ENCODE measurements around the gene AMFR. TPM values are rescaled to one million over a fixed set of nuclear protein-coding genes. Genes with fewer than 3 reads are reported as not detected.

The AMFR gene
- total RNA-seq, 1 donor from 2014 or later: 69.9 TPM

DNA sequence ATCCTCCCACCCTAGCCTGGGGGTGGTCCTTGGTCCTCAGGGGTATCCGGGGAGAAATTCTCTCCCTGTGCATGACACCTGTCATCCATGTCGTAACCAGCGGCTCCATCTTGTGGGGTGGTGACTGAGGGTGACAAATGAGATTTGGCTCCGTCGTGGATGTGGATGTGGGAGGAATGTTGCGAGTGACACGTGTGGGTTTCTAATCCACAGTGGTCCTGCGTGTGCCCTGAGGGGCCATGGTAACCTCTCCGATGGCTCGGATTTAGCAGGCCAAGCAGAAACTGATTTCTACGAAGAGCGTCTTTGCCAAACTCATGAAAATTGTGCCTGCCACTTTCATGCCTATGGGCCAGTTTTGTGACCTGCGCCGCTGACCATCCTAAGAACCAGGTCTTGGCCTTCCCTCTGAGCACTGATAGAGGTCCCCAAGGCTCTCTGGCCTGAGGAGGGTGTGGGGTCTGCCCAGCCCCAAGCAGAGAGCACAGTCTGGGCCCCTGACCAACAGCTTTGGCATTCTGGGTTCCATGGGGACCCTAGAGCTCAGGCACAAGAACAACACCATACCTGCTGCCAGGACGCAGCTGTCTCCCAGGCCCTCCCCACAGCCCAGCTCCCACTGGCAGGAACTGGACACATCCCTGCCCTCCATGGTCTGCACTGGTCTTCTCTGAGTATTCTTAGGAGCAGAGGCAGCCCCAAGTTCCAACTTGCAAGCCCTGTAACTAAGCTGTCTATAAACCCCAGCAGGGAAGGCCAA, 79.0 kb downstream of the AMFR start:
- Mint-ChIP-seq H3K36me3 (ENCODE audit: unreplicated experiment) (peaks cover 8% of the 10 kb centered on the region), H3K9me3 (ENCODE audit: unreplicated experiment) (peaks cover 20% of the 10 kb centered on the region), H3K27me3 (ENCODE audit: unreplicated experiment) (peaks cover 24% of the 10 kb centered on the region), H3K27ac (ENCODE audit: unreplicated experiment) (peak overlapping the region; percentile 29), H3K4me1 (ENCODE audit: low read depth, unreplicated experiment) (peaks cover 14% of the 10 kb centered on the region), H3K4me3 (ENCODE audit: unreplicated experiment) (no peak overlapping the region)
- TF ChIP-seq, protein P1, sequence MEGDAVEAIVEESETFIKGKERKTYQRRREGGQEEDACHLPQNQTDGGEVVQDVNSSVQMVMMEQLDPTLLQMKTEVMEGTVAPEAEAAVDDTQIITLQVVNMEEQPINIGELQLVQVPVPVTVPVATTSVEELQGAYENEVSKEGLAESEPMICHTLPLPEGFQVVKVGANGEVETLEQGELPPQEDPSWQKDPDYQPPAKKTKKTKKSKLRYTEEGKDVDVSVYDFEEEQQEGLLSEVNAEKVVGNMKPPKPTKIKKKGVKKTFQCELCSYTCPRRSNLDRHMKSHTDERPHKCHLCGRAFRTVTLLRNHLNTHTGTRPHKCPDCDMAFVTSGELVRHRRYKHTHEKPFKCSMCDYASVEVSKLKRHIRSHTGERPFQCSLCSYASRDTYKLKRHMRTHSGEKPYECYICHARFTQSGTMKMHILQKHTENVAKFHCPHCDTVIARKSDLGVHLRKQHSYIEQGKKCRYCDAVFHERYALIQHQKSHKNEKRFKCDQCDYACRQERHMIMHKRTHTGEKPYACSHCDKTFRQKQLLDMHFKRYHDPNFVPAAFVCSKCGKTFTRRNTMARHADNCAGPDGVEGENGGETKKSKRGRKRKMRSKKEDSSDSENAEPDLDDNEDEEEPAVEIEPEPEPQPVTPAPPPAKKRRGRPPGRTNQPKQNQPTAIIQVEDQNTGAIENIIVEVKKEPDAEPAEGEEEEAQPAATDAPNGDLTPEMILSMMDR (IDR thresholded peaks at IDR 0.05; ENCODE audit: partially characterized antibody, unreplicated experiment): no peak
- no peak for DNase-seq

DNA sequence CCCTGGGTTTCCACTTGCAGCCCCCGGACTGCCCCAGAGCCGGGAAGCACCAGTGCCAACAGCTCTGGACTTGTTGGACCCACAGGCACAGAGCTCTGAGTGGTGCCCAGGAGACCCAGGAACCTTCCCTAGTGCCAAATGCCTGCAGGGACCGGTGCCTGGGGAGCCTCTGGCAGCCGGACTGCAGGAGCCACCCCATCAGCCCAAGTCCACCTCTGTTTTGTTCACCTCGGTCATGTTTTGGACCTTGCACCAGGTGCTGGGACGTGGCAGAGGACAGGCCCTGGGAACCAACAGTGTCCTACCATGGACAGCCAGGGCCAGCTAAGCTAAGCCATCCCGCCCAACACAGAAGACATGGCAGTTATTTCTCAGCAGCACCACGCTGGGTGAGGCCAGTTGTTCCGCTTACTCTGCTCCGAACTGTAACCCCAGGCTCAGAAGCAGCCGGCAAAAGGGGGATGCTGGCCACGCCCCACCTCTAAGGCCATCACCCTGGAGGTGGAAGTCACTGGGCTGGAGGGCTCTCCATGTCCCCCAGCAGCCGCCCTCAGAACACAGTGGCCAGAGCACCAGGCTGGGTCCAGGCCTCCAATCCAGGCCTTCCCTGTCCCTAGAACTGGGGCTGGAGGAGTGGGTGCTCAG, 79.8 kb downstream of the AMFR start:
- H3K27me3 Mint-ChIP-seq (ENCODE audit: unreplicated experiment): peaks cover 26% of the 10 kb centered on the region
- H3K9me3 Mint-ChIP-seq (ENCODE audit: unreplicated experiment): peaks cover 20% of the 10 kb centered on the region
- TF ChIP-seq, protein P1 (IDR thresholded peaks at IDR 0.05; ENCODE audit: partially characterized antibody, unreplicated experiment): no peak
- no peak overlapping the region for H3K4me3 Mint-ChIP-seq (ENCODE audit: unreplicated experiment)
- no peak for DNase-seq
- peaks cover 15% of the 10 kb centered on the region for H3K4me1 Mint-ChIP-seq (ENCODE audit: low read depth, unreplicated experiment)
- H3K27ac Mint-ChIP-seq (ENCODE audit: unreplicated experiment): no peak overlapping the region
- H3K36me3 Mint-ChIP-seq (ENCODE audit: unreplicated experiment): peaks cover 8% of the 10 kb centered on the region

DNA sequence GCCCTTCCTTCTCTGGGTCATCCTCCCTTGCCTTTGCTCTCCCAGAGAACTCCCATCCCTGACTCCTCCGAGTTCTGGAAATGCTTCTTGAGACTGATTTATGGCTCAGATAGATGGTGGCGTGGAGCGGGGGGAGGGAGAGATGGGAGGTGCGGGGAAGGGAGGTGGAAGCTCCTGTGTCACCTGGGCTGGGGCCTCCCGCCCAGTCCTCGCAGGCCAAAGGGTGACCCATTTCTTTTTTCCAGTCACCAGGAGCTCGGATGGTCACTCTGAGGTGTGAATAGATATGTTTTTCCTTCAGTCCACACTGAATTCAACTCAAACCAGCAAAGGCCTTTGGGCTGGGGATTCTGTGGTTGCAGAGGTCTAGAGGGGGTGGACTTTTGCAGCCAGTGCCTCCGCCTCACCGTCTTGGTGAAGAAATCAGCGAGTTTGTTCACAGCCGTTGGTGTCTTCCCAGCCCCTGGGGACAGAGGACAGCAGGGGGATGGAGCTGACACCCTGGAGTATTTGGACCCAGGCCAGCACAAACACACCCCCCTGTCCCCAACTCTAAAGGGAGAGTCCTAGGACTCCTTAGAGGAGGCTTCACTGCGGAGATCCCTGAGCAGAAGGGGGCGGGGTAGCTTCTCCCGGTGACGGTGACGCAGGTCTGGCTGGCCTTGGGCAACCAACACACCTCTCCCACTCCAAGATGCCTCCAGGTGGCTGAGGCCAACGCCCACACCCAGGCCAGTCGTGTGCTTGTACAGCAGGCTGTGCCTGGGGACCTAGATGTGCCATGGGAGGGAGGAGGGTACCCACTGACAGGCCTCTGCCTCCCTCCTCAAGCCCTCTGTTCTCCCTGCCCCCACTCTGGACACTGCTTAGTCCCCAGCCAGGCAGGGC, 80.6 kb downstream of the AMFR start:
- Mint-ChIP-seq H3K4me1 (ENCODE audit: low read depth, unreplicated experiment) (peaks cover 17% of the 10 kb centered on the region), H3K27ac (ENCODE audit: unreplicated experiment) (no peak overlapping the region), H3K9me3 (ENCODE audit: unreplicated experiment) (peaks cover 25% of the 10 kb centered on the region), H3K4me3 (ENCODE audit: unreplicated experiment) (no peak overlapping the region), H3K36me3 (ENCODE audit: unreplicated experiment) (peaks cover 16% of the 10 kb centered on the region), H3K27me3 (ENCODE audit: unreplicated experiment) (peaks cover 31% of the 10 kb centered on the region)
- TF ChIP-seq, protein P1 (IDR thresholded peaks at IDR 0.05; ENCODE audit: partially characterized antibody, unreplicated experiment): no peak
- DNase-seq: no peak

DNA sequence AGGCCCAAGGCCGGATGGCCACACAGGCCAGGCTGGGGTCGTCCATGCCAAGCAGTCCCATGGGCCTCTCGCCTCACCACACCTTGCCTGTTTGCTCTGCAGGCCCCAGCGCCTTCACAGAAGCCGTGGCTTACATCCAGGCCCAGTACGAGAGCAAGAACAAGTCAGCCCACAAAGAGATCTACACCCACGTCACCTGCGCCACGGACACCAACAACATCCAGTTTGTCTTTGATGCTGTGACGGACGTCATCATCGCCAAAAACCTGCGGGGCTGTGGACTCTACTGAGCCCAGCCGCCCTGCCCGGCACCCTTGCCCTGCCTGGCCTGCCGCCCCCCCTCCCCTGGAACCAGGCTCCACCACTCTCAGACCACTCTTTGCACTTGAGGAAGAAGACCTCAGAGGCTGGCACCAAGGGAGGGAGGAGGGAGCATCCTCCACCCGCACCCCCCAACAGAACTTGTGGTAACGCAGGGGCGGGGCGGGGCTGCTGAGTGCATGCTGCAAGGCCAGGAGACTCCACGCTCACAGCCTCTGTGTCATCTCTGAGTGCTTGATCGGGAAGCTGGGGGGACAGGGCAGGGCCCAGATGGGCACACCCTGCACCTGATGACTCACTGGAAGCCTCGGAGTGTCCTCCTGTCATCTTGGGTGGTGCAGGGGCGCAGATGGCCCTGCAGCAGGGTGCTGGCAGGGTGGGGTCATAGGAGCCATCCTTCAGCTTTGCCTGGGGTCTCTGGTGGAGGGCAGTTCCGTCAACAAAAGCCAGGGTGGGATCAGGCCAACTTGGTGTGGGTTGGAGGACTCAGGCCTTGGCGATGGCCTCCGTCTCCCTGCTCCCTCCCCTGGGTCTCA, 81.5 kb downstream of the AMFR start:
- Mint-ChIP-seq H3K27ac (ENCODE audit: unreplicated experiment) (no peak overlapping the region), H3K4me1 (ENCODE audit: low read depth, unreplicated experiment) (peaks cover 12% of the 10 kb centered on the region)

More for the DNA sequence above, 81.5 kb downstream of the AMFR start:
- TF ChIP-seq, protein P1 (IDR thresholded peaks at IDR 0.05; ENCODE audit: partially characterized antibody, unreplicated experiment): no peak
- peaks cover 20% of the 10 kb centered on the region for H3K9me3 Mint-ChIP-seq (ENCODE audit: unreplicated experiment)
- peaks cover 16% of the 10 kb centered on the region for H3K36me3 Mint-ChIP-seq (ENCODE audit: unreplicated experiment)
- no peak overlapping the region for H3K4me3 Mint-ChIP-seq (ENCODE audit: unreplicated experiment)
- no peak for DNase-seq
- H3K27me3 Mint-ChIP-seq (ENCODE audit: unreplicated experiment): peaks cover 24% of the 10 kb centered on the region

All from glutamatergic neuron (in vitro differentiated cells).